Activated CD8-positive, alpha-beta T cell treated with anti-CD3 and anti-CD28 coated beads for 36 hours (primary cell): Measurements from ENCODE around the gene MINDY3. TPM values are rescaled to one million over a fixed set of nuclear protein-coding genes. Genes with fewer than 3 reads are reported as not detected.

Experiments
- ATAC-seq: fragments of 200-7000 bp; cut with Tn5 transposase; one replicate; pipeline ENCODE4 v1.10.0; 2021; ENCODE audit warnings: mild to moderate bottlenecking, moderate library complexity
- CTCF ChIA-PET: fragments of 350-600 bp; sonication (Branson Sonifier 250); formaldehyde crosslinking; loops from one replicate; lab custom pipeline; 2021; ENCODE audit warnings: antibody characterized with exemption; lab: Charles Lee
- POLR2A ChIA-PET: fragments of 350-600 bp; sonication (Branson Sonifier 250); formaldehyde crosslinking; loops from one replicate; lab custom pipeline; 2021; ENCODE audit warnings: antibody characterized with exemption; lab: Charles Lee
- DNase-seq: peaks from one replicate; pipeline ENCODE4 v3.0.0-alpha.2; 2020
- H3K27ac Mint-ChIP-seq: one replicate; pipeline ENCODE4 v1.8.0; 2021; ENCODE audit warnings: mild to moderate bottlenecking, mixed read lengths
- H3K27me3 Mint-ChIP-seq: one replicate; pipeline ENCODE4 v1.8.0; 2021; ENCODE audit warnings: mixed read lengths
- H3K36me3 Mint-ChIP-seq: one replicate; pipeline ENCODE4 v1.8.0; 2021; ENCODE audit warnings: low read depth, mixed read lengths
- H3K4me1 Mint-ChIP-seq: one replicate; pipeline ENCODE4 v1.8.0; 2021; ENCODE audit warnings: low read depth, mixed read lengths
- H3K4me3 Mint-ChIP-seq: one replicate; pipeline ENCODE4 v1.8.0; 2021; ENCODE audit warnings: mild to moderate bottlenecking, moderate library complexity, mixed read lengths
- H3K9me3 Mint-ChIP-seq: one replicate; pipeline ENCODE4 v1.8.0; 2021; ENCODE audit warnings: mixed read lengths
- intact Hi-C: fragments of 100-400 bp; cut with micrococcal nuclease; formaldehyde crosslinking; loops from one replicate; pipeline ENCODE4 v1.10.0; 2022
- total RNA-seq, 2 experiments: library from RNA; stranded (reverse); gene quantifications; one replicate each; pipeline ENCODE4 v1.2.3, GENCODE V29; 2021
- TF ChIP-seq, protein P1 (sequence below): fragments of 200-600 bp; IDR thresholded peaks from one replicate; pipeline ENCODE4 v1.8.0; 2022; ENCODE audit warnings: antibody characterized with exemption, mild to moderate bottlenecking

Gene MINDY3
- total RNA-seq, 2 experiments from 2014 or later: 12.0 to 14.6 TPM

DNA sequence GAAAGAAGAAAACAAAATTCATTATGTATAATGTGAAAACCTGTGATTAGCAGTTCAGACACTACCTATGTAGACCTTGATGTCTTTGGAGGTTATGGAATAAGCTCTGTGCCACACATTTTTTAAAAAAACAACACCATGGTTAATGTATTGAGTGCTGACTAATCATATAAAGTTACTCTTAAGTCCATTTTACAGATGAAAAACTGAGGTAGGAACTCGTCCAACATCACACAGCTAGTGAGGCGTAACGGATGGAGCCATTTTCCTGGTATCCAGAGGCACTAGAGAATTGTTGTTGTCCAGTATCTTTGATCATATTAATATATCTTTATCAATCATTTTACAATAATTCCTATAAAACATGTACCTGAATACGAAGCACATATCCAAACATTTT is 67.5 kb downstream of the MINDY3 start:
- intact Hi-C loops: no loop called here
- peaks cover 12% of the 10 kb centered on the region for H3K4me1 Mint-ChIP-seq
- TF ChIP-seq, protein P1, sequence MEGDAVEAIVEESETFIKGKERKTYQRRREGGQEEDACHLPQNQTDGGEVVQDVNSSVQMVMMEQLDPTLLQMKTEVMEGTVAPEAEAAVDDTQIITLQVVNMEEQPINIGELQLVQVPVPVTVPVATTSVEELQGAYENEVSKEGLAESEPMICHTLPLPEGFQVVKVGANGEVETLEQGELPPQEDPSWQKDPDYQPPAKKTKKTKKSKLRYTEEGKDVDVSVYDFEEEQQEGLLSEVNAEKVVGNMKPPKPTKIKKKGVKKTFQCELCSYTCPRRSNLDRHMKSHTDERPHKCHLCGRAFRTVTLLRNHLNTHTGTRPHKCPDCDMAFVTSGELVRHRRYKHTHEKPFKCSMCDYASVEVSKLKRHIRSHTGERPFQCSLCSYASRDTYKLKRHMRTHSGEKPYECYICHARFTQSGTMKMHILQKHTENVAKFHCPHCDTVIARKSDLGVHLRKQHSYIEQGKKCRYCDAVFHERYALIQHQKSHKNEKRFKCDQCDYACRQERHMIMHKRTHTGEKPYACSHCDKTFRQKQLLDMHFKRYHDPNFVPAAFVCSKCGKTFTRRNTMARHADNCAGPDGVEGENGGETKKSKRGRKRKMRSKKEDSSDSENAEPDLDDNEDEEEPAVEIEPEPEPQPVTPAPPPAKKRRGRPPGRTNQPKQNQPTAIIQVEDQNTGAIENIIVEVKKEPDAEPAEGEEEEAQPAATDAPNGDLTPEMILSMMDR: no peak
- POLR2A ChIA-PET: no interaction called here
- CTCF ChIA-PET: no interaction called here
- DNase-seq: no peak
- no peak for ATAC-seq
- H3K27me3 Mint-ChIP-seq: no peaks in the 10 kb centered on the region
- H3K9me3 Mint-ChIP-seq: no peaks in the 10 kb centered on the region
- H3K36me3 Mint-ChIP-seq: peaks cover 27% of the 10 kb centered on the region
- H3K4me3 Mint-ChIP-seq: no peak overlapping the region
- H3K27ac Mint-ChIP-seq: no peak overlapping the region

DNA sequence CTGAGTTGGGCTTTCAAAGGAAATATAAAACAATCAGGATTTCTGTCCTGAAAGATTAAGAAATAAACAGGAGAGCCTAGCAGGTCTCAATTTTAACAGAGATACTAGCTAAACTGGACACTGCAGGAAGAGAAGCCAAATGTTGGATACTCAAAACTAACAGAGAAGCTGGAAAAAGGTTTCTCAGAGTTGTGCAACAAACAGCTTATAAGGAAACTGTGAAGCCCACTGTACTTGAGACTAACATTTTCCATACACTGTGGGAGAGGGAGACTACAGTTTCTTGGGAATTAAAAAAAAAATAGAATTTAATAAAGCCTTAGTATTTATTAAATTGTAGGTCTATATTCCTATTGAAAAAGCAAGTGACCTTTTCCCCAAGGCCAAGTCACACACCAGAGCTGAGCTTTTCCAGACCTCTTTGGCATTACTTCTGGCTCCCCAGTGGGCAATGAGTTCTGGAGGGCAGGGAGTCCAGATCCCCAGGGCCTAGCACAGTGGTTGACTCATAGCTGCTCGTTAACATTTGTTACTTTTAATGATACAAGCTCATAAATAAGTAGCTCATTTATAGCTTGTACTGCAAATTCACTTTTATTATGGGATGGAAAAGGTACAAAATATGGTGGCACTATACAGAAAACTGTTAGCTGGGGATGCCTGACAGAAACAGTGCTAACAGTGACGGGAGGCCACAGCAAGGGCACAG is 68.3 kb downstream of the MINDY3 start:
- Mint-ChIP-seq H3K36me3 (peaks cover 33% of the 10 kb centered on the region), H3K9me3 (no peaks in the 10 kb centered on the region), H3K27me3 (no peaks in the 10 kb centered on the region), H3K4me3 (no peak overlapping the region), H3K4me1 (peaks cover 12% of the 10 kb centered on the region), H3K27ac (no peak overlapping the region)
- DNase-seq: no peak
- ChIA-PET CTCF (no interaction called here), POLR2A (no interaction called here)
- TF ChIP-seq, protein P1: no peak
- no peak for ATAC-seq
- intact Hi-C loops: no loop called here

DNA sequence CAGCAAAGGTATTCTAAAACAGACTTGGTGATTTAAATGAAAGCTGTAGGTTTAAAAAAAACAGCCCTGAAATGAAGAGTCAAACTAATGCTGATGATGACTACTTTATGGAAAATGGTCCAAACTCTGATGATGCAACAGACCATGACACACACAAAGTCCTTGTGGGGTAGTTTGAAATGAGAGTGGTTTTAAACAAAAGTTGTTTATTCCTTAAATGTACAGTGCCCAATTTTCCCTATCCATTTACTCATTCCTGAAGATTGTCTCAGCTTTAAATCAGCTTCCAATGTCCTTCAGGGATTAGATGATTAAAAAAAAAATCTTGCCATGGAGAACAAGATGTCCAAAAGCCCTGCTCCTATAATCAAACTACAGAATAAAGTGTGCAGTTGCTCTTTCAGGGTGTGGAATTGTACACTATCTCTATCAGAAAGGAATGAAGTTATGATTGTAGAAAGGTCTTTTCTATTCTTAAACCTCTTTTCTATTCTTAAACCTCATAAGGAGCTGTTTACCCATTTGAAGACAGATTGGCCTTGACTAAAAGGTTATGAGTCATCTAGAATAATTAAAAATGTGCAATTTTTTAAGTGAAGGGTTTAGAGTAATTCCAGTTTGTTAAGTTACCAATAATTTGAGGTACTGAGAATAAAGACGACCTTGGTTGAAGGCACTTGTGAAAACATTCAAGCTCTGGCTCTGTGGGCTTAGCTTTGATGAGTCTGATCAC is 70.3 kb downstream of the MINDY3 start:
- DNase-seq (no peak), ATAC-seq (no peak)
- peak overlapping the region; percentile 34 for H3K27ac Mint-ChIP-seq
- CTCF ChIA-PET: no interaction called here
- H3K36me3 Mint-ChIP-seq: peaks cover 35% of the 10 kb centered on the region
- H3K4me3 Mint-ChIP-seq: no peak overlapping the region
- no peaks in the 10 kb centered on the region for H3K9me3 Mint-ChIP-seq
- TF ChIP-seq, protein P1: no peak
- POLR2A ChIA-PET: no interaction called here
- H3K27me3 Mint-ChIP-seq: no peaks in the 10 kb centered on the region
- H3K4me1 Mint-ChIP-seq: peaks cover 5% of the 10 kb centered on the region
- intact Hi-C loops: no loop called here

DNA sequence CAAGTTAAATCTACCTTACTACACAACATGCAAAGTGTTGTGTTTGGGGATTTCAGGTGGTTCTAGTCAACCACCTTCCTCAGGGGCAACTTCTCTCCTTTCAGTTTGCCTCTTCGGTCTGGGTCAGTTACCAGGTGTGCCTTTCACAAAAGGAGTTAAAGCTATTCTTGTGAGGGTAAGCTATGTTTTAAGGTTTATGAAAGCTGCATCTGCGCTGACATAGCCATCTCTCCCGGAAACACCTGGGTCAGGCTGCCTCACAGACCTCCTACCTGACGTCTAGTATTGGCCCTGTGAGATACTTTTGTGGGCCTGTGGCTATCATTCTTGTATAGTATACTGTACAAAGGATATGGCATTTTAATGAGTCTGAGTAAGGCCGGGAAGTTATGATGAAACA is 72.9 kb downstream of the MINDY3 start:
- CTCF ChIA-PET: interaction anchor here (1.4 kb wide), 1 partner anchor 49 kb away, joined by 4 read pairs; no protein-coding TSS in a partner anchor
- ATAC-seq: no peak
- no peaks in the 10 kb centered on the region for H3K27me3 Mint-ChIP-seq

More for the DNA sequence above, 72.9 kb downstream of the MINDY3 start:
- Mint-ChIP-seq H3K4me1 (peaks cover 3% of the 10 kb centered on the region), H3K9me3 (no peaks in the 10 kb centered on the region), H3K27ac (peak overlapping the region; percentile 52), H3K4me3 (no peak overlapping the region), H3K36me3 (peaks cover 43% of the 10 kb centered on the region)
- no peak for DNase-seq
- TF ChIP-seq, protein P1: no peak
- intact Hi-C loops: no loop called here
- POLR2A ChIA-PET: no interaction called here
